Gastroesophageal sphincter (tissue), 3 donors: Measurements from ENCODE around the gene TRIM45.

Source experiments
- CTCF ChIP-seq, 4 experiments: fragments of 200-600 bp in 2 of 4; fragments of 450-650 bp in 2 of 4; sonication (generic) in 1 of 4; IDR thresholded peaks; one replicate each; pipeline ENCODE4 v1.5.1; 2017 to 2019; ENCODE audit warnings: antibody characterized with exemption in 4 of 4, mild to moderate bottlenecking in 2 of 4, moderate library complexity in 2 of 4
- POLR2AphosphoS5 ChIP-seq: sonication (generic); formaldehyde crosslinking; IDR thresholded peaks from one replicate; pipeline ENCODE4 v1.6.1; 2017; ENCODE audit warnings: antibody characterized with exemption

- TF ChIP-seq CTCF (IDR thresholded peaks at IDR 0.05) (no peak), POLR2AphosphoS5 (no peak)
These were observed 31.6 kb downstream of the TRIM45 start for GRCh38 chr1:117089996-117090395.
